HG03432 (cell line): ENCODE results near the gene AQP12A.

Source experiments
- ATAC-seq: cut with Tn5 transposase; IDR thresholded peaks from one replicate; pipeline ENCODE4 v1.9.1; 2021; ENCODE audit warnings: mild to moderate bottlenecking, moderate library complexity; ENCODE audit not compliant: unreplicated experiment

Gene AQP12A

DNA sequence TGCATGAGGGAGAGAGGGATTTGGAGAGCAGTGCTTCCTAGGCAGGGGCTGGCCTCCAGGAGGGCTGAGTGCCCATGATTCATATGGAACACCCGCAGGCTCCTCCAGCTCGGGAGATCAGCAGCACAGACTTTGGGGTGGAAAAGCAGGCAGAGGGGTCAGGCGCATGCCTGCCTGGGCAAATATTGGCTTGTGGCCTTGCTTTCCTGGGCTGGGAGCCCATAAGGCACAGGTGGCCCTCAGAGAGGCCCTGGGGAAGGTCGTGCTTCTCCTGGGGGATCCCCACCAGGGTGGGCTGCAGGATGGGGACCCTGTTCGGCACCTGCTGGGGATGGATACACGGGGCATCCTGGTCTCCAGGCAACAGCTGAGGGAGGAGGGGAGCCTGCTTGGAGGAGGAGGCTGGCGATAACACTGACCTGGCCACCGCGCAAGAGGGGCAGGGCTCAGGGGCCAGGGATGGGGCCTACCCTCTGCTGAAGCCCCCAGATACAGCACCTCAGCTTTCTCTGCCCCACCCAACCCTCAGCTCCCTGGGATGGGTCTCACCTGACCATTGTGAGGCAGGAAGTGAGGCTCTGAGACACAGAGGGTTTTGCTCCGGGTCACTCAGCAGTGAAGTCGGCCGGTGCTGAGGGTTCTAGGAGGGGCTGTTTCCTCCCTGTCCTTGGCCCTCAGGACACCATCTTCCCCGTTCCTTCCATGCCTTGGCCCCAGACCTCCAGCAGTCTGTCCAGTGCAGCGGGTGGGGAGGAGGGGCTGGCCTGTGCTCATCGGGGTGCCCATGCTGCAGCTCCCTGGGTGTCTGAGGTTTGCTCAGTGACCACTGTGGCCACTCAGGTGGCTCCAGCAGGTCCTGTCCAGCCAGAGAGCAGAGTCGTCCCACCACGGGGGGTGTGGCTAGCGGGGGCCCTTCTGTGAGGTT, 12.0 kb downstream of the AQP12A start:
- ATAC-seq, result no peak

DNA sequence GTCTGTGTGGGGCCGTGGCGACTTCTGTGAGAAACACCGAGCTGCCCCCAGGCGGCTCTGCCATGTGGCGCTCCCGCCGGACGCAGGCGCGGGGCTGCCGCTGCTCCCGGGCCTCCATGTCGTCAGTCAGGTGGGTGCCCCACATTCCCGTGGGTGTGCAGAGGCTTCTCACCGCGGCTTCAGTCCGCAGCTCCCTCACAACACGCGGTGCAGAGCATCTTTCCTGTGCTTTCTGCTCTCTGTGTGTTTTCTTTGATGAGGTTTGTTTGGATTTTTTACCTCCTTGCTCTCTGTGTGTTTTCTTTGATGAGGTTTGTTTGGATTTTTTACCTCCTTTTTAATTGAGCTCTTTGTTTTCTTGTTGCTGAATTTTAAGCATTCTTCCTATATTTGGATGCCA, 13.0 kb downstream of the AQP12A start:
- ATAC-seq, result no peak

DNA sequence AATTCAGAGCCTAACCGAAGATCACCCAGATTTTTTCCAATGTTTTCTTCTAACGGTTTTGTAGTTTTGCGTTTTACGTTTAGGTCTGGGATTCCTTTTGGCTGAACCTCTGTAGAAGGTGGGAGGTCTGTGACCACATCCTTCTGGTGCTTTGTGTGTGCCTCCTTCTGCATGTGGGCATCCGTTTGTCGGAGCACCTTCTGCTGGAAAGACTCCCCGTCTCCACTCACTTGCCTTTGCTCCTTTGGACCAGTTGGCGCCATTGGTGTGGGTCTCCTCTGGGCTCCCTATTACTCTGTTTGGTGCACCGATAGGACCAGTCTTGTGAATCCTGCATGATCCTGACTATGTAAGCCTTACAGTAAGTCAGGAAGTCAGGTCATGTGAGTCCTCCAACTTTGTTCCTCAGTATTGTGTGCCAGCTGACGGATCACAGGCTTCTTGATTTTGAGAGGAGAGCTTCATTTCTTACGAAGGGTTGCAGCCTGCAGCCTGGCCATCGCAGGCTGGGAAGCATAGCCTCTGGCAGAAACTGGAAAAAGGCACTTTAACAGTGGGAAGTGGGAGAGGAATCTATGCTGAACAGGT, 13.6 kb downstream of the AQP12A start:
- ATAC-seq, result no peak

DNA sequence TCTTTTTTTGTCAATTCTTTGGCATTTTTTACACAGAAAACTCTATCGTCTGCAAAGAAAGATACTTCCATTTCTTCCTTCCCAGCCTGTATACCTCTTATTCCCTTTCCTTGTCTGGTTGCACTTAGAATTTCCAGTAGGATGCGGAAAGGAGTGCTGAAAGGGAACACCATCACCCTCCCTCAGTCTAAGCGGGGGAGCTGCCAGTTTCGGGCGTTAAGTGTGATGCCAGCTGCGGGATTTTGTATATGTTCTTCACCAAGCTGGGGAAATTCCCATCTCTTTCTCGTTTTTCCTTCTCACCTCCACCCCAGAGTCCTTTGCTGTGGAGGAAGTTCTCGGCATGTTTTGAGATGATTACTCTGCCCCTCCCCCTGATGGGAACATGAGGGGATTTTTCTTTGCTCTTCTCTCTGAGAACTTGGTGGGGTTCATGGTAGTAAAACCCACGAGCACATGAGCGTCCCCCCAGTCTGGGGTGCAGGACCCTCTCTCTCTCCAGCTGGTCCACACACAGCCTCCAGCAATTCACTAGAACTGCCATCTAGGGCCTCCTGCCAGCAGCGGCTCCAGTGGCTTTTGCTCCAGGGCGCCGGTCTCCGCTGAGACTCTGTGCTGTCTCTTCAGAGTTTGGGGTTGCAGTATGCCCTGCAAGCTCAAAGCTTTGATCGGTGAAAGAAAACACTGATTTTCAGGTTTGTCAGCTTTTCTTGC, 15.5 kb downstream of the AQP12A start:
- no peak for ATAC-seq

DNA sequence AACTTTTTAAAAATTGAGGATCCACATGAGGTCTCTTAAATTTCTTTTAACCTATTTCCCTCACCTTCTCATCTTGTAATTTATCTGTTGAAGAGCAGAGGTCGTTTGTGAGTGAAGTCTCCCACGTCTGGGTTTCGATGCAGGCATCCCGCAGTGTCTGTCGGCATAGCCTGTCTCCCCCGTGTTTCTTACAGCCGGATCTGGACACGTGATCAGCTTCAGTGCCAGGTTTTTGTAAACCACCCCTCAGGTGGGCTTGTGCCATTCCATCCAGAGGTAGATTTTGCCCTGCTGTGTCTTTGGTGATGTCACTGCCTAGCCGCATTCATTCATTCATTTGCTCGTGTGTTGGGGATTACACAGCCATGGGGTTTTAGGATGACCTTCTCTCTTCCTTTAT, 16.2 kb downstream of the AQP12A start:
- no peak for ATAC-seq

DNA sequence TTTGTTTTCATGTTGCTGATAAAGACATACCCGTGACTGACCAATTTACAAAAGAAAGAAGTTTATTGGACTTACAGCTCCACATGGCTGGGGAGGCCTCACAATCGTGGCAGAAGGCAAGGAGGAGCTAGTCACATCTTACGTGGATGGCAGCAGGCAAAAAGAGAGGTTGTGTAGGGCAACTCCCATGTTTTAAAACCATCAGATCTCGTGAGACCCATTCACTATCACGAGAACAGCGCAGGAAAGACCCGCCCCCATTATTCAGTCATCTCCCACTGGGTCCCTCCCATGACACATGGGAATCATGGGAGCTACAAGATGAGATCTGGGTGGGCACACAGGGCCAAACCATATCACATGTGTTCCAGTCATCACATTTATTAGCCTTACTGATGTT, 16.8 kb downstream of the AQP12A start:
- ATAC-seq, result no peak

DNA sequence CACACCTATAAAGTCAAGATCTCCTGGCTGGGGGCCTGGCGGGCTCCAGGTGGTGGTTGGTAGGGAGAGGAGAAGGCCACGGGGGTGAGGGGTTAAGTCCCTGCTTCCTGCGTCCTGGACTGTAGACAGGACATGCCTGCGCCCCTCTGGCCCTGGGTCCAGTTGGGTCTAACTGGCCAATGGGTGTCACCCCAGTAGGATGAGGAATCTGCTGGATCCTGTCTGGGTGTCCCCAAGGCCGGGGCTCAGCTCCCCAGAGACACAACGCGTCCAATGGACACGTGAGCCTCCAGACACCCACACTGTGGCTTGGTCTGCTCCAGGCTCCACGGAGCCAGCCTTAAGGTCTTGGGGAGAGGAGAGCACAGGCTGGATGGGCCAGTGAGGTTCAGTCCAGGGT, 19.6 kb downstream of the AQP12A start:
- no peak for ATAC-seq

DNA sequence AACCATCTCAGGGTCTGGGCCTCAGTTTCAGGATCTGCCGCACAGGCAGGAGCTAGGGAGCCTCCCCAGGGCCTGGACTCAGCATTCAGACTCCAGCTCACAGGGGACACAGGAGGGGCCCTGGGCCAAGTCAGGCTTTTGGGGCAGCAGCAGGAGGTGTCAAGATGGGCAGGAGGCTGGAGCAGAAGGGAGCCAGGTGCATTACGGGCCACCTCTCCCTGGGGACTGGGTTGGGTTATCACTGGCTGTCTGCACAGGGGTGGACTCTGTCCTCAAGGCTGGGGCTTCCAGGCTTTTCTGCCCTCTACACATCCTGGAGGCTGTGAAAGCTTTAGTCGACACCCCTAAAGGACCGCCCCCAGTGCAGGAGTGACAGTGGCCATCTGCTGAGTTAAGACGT, 20.0 kb downstream of the AQP12A start:
- ATAC-seq, result no peak

DNA sequence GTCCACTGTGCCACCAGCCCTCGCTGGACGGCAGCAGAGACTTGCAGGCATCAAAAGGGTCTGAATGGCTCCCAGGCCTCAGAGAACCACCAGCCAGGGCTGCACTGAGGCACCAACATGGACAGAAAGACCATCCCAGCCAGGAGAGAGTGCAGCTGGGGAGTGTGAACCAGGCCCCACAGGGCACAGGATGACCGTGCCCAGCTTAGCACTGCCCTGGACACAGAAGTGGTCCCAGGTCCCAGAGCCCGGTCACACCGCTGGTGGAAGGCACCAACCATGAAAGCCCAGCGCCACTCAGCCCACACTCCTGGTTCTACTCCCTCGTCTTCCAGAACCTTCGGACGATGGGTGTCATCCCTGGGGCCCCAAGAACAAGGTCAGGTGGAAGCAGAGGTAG, 20.5 kb downstream of the AQP12A start:
- ATAC-seq, result no peak

DNA sequence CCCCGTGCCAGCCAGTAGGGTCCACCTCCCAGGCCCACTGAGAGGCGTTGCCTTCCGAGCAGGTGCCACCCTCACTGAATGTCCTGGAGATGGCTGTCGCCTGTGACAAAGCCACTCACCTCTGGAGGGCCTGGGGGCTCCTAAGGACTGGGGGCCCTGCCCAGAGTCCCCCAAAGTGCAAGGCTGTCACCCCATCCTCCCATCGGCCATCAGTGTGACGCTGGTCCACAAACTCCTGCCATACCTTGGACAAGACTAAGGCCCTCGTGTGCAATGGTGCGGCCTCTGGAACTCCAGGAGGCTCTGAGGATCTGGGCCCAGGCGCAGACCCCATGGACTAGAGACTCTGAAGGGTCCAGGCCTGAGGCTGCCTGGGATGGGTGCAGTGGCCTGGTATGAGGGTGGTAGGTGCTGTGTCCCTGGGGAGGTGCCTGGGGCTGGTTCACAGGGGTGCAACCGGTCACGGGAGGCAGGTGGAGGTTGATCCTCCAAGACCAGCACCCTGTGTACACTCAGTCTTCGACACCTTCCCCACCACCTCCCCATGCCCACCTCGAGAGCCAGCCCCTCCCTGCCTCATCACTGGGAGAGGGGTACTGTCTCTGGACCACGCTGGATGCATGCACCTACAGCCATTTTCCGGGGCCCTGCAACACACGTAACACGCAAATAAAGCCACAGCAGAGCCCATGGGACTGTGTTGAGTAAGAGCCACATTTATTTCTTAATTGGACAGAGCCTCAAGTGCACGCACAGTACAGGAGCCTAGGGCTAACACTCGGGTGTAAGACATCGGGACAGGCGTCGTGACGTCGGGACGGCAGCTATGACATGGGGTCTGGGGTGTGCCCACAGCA, 21.6 kb downstream of the AQP12A start:
- ATAC-seq, result no peak

DNA sequence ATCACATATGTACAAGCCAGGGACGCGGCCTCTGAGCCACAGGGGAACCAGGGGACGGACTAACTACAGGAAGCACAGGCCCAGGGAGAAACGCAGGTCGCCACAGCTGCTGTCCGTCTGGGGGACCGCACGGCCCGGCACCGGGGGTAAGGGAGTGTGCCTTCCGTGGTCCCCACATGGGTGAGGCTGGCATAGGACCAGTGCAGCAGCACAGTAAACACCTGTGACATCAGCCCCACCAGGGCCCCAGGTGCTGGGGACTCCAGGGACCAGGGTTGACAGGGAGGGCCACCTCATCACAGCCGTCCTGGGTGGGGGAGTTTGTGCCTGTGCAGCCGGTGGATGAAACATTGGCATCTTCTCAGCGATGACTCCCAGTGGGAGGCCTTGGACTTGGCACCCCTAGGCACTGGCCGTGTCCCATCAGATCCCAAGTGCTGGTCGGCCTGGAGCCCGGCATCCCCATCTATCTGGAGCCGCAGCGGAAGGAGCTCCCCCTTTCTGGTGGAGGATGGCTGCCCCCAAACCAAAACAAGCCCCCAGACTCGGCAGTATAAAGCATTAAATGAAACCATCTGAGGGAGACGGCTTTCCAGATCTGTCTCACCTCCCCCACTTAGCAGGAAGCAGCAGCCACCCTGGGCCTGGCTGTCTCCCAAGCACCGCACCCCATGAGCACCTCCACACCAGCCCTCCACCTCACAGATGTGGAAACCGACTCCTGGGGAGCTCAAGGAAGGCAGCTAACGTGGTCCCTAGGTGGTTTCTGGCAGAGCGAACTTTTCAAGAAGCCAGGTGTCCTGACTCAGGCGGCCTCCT, 22.5 kb downstream of the AQP12A start:
- ATAC-seq, result no peak

DNA sequence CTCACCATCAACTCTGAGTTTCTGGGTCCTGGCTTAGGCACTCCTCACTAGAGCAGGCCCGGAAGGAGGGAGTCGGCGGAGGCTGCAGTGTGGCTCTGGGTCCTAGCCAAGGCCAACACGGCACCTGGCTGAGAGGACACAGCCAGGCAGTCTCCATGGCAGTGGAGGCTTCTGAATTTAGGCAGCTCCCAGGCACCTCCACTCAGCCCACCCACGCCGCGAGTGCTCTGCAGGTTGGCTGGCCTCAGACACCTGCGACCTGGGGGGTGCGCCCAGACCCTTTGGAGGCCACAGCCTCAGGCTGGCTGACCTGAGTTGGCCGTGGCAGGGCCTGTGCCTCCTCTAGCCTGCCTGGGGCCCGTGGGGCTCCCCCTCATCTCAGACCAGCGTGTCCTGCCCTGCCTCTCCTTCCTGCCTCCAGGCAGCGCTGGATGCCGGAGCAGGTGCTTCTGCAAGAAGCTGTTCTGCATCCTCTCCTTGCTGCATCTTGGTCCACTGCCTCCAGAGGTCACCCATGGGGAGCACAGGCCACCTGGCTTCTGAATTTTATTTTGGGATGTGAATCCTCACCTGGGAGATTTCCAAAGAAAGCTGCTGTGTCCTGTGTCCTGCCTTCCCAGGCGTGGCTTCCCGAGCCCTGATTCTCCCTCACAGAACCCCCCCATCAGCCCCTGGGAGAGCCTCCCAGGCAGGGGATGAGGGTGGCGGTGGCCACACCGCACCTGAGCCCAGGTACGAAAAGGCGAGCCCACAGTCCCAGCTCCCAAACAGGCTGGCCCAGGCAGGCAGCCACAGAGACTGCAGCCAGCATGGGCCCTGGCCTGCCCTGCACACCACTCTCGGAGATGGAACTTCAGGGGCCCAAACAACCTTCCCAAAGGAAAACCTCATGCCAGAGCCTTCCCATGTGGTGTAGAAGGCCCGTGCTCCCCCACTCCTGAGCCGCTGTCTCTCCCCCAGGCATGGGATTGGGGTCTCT, 23.4 kb downstream of the AQP12A start:
- no peak for ATAC-seq

DNA sequence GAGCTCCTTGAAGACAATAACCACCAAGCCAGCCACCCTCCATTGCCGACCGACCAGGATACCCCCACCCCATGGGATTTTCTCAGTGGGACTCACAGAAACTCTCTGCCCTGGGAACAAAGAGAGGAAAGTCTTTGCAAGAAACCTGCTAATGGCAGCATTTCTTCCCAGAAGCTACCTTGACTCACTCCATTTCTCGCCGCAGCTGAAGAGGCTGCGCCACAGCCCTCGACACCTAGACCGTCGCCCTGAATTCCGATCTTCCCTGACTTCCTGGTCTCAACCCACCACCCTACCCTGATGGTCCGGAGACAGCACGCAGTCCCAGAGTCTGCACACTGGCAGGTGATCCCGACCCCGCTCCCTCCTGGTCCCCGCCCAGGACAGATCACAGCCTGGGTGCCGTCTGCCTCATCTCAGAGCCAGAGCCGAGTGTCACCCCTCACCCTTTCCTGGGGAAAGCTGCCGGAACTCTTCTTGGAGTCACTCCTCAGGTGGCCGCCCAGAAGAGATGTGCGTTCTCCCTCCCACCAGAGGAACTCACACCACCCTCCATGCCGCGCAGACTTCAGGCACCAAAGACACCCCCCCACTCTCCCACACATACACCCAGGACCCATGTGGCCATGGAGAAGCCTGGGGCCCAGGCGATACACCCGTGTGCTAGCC, 24.6 kb downstream of the AQP12A start:
- no peak for ATAC-seq

DNA sequence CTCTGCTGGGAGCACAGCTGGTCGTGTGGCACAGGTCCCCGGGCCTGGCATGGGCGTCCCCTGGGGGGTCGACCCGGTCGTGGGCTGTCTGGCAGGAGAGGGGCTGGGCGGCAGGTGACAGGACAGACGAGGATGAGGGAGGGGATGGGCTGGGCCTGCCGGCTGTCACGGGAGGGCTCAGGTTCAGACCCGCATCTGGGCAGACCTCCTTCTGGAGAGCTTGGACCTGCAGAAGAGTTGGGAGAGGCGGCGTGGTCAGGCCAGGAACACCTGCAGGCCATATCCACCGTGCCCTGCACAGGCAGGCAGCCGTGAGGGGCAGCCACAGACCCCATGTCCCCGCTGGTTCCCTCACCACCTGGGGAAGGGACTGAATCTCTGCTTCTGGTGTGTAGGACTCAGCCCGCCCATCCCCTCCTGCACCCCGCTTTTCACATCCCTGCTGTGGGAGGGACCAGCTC, 25.5 kb downstream of the AQP12A start:
- no peak for ATAC-seq

DNA sequence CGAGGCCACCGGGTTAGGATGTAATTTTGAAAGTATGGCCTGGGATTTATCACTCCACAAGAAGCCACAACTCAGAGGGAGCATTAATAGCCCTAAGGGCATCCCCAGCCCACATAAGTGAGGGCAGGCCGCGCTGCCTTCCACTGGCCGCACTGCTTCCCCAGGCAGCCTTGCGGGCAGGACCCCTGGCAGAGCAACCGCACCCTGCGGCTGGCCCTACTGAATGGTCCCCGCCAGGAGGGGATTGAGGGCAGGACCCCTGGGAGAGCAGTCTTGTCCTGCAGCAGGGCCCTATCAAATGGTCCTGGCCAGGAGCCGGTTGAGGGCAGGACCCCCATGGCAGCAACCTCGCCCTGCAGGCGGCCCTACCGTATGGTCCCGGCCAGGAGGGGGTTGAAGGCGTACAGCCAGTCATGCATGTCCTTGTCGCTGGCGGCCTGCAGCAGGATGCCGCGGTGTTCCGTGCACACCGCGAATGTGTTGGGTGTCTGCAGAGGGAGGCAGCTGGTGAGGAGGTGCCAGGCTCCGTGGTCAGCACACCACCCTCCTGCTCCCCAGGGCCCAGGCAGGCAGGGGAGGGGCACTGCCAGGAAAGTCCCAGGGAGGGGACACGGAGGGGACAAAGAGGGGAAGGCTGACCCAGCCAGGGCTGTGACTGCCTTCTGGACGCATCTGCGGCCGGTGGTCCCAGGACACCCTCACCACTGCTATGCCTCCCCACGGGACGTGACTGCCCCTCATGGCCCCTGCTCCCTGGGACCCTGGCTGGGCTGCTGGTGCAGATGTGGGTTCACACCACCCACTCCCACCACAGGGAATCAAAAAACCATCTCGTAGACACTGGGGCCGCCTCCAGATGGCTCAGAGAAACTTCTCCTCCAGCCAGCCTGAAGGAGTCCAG, 26.3 kb downstream of the AQP12A start:
- ATAC-seq, result no peak

DNA sequence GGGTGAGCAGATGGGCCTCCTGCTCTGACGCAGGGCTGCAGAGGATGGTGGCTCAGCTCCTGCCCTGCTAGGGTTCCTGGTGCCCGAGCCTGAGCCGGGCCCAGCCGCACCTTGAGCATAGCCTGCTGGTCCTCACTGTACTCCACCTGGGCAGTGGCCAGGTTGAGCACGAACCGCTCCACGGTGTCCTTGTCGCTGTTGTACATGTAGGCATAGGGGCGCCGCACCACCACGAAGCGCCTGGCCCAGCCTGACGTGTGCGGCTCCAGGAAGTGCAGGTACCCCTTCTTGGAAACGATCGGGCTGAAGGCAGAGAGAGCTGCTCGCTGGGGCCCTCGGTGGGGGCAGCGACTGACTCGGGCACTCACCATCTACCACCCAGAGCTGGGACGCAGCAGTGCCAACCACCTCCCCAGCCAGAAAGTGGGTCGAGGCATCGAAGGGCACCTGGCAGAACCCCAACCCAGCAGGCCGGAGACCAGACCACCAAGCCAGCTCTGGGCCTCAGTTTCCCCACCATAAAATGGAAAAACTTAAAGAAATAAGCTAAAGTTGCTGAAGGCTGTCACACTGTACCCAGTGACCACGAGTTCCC, 27.3 kb downstream of the AQP12A start:
- ATAC-seq, result no peak
